Brain microvascular endothelial cell (primary cell): Measurements from ENCODE around the gene ZBTB32.

ENCODE experiments used
- DNase-seq: peaks from one replicate; pipeline ENCODE4 v3.0.0-alpha.2; 2020
- H3K27ac ChIP-seq: fragments of 250-450 bp; sonication (Bioruptor Pico); 2 replicates; pipeline ENCODE4 v1.5.1; 2020; ENCODE audit warnings: mild to moderate bottlenecking, moderate library complexity
- H3K27me3 ChIP-seq: fragments of 250-450 bp; sonication (Bioruptor Pico); replicated peaks from 2 replicates; pipeline ENCODE4 v1.5.1; 2020; ENCODE audit warnings: mild to moderate bottlenecking
- H3K36me3 ChIP-seq: fragments of 250-450 bp; sonication (Bioruptor Pico); replicated peaks from 2 replicates; pipeline ENCODE4 v1.5.1; 2020; ENCODE audit warnings: mild to moderate bottlenecking
- H3K4me3 ChIP-seq: 2 replicates; pipeline ENCODE4 v1.5.1; 2011; ENCODE audit warnings: low read depth, mild to moderate bottlenecking, control low read depth, low read length, moderate library complexity
- CTCF ChIP-seq: IDR thresholded peaks from 2 replicates; pipeline ENCODE4 v1.5.1; 2011; ENCODE audit warnings: low read depth, mild to moderate bottlenecking, moderate library complexity, low read length, control low read depth, inconsistent platforms; ENCODE audit errors: missing control alignments
- in situ Hi-C: cut with HindIII; loops from 2 replicates; pipeline ENCODE4 v1.10.0; 2017; ENCODE audit warnings: low sequenced_read_pairs, low pct_ligation_motif_present

ZBTB32 gene

DNA sequence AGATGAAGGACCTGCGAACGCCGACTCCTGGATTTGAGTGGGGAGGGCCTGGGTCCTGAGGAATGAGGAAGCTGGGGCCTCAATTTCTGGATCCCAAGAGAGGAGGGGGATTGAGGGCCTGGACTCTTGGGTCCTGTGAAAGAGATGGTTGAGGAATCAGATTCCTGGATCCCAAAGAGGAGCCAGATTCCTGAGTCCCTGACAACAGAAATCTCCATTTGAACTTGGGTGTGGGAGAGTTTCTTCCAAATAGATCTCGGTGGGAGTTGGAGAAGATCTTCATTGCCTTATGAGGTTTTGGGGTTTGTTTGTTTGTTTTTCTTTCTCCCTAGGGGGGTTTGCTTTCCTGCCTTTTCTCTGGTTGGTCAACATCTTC, 41.7 kb downstream of the ZBTB32 start:
- in situ Hi-C loops: no loop called here
- TF ChIP-seq CTCF: no peak
- DNase-seq: no peak
- peak overlapping the region; percentile 84 for H3K4me3 ChIP-seq
- H3K36me3 ChIP-seq: no peaks in the 10 kb centered on the region
- H3K27me3 ChIP-seq: no peaks in the 10 kb centered on the region
- peak overlapping the region; percentile 96 for H3K27ac ChIP-seq

DNA sequence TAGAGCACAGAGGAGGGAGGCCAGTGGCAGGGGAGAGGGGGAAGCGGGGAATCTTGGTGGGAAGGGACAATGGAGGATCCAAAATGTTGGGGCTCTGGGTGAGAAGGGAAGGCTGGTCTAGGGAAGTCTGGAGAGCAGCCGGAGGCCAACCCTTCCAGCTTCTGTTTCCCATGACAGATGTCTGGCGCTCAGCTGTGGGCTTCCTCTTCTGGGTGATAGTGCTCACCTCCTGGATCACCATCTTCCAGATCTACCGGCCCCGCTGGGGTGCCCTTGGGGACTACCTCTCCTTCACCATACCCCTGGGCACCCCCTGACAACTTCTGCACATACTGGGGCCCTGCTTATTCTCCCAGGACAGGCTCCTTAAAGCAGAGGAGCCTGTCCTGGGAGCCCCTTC, 42.2 kb downstream of the ZBTB32 start:
- H3K4me3 ChIP-seq: peak overlapping the region; percentile 84
- no peak overlapping the region for H3K27ac ChIP-seq

GRCh38 chr19:35748106-35749020, 44.0 kb downstream of the ZBTB32 start, which contains the start of gene LIN37:
LIN37 (plus strand) TSS chr19:35748576; CDS start chr19:35748725, 149 bp downstream.
- H3K27ac ChIP-seq: peak within 1 kb of the TSS; percentile 35
- no peaks in the 10 kb centered on the region for H3K27me3 ChIP-seq
- peak; percentile 14 for TF ChIP-seq CTCF
- H3K36me3 ChIP-seq: peaks cover 14% of the 10 kb centered on the region
- in situ Hi-C loops: no loop called here
- peak within 1 kb of the TSS; percentile 100 for H3K4me3 ChIP-seq
- DNase-seq: peak; percentile 99

More for the DNA sequence above, 42.2 kb downstream of the ZBTB32 start:
- in situ Hi-C loops: no loop called here
- DNase-seq: no peak
- TF ChIP-seq CTCF: no peak
- no peaks in the 10 kb centered on the region for H3K27me3 ChIP-seq
- H3K36me3 ChIP-seq: no peaks in the 10 kb centered on the region

DNA sequence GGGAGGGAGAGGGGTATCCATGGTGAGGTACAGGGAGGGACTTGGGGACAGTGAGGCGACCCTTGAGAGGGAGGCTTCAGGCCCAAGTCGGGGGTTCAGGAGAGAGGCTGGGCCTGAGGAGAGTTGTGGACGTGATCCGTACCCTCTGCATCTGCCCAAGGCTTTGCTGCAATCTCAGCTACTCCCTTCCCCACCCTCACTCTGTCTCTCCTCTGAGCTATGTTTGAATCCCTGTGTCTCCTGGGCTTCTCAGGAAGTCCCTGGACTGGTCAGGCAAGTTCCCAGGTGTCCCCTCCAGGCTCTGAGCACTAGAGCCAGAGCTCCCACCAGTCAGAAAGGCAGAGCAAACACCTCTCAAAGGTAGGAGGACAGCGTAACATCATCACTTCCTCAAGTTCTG, 45.8 kb downstream of the ZBTB32 start:
- TF ChIP-seq CTCF: no peak
- in situ Hi-C loops: no loop called here
- DNase-seq: no peak
- no peak overlapping the region for H3K4me3 ChIP-seq
- no peak overlapping the region for H3K27ac ChIP-seq
- no peaks in the 10 kb centered on the region for H3K27me3 ChIP-seq
- peaks cover 21% of the 10 kb centered on the region for H3K36me3 ChIP-seq

- in situ Hi-C loops: no loop called here
- H3K27me3 ChIP-seq: no peaks in the 10 kb centered on the region
- no peak for DNase-seq
- H3K4me3 ChIP-seq: no peak overlapping the region
- TF ChIP-seq CTCF: no peak
- H3K36me3 ChIP-seq: peaks cover 21% of the 10 kb centered on the region
- H3K27ac ChIP-seq: no peak overlapping the region
Measured at GRCh38 chr19:35751839-35752745, 47.7 kb downstream of the ZBTB32 start.
